GM10266 (cell line): ENCODE results near the gene MED28.
A peak's percentile ranks its signal among the peaks of the same experiment; 100 is the strongest.

ENCODE experiments used
- DNase-seq: peaks from one replicate; pipeline ENCODE4 v3.0.0; 2012; ENCODE audit errors: extremely low spot score
- TF ChIP-seq, protein P1 (sequence below): IDR thresholded peaks from 2 replicates; pipeline ENCODE4 v1.5.1; 2012; ENCODE audit warnings: mild to moderate bottlenecking, low read depth; ENCODE audit not compliant: control insufficient read depth, insufficient read depth; ENCODE audit errors: missing control alignments

Gene MED28

DNA sequence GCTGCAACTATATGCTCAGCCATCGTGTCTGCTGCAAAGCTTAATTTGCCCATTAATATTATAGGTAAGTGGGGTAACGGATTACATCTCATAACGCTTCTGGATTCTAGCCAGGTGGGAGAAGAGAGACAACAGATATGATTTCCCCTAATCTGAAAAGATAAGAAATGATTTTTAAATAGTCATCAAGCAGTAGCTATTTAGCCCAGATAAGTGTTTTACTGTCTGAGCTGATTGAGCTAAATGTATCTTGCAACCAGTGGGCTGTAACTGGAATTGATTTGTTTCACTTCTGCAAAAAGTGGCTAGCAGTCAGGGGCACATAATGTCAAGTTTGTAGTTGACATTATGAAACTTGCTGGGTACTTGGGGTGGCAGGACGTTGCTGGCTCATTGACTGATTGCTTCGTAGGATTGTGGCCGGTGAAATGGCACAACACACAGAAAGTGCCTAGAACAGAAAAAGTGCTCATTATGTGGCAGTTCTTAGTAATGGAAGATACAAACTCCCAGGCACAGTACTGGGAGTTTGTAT lies 18.9 kb upstream of the MED28 start:
- TF ChIP-seq, protein P1, sequence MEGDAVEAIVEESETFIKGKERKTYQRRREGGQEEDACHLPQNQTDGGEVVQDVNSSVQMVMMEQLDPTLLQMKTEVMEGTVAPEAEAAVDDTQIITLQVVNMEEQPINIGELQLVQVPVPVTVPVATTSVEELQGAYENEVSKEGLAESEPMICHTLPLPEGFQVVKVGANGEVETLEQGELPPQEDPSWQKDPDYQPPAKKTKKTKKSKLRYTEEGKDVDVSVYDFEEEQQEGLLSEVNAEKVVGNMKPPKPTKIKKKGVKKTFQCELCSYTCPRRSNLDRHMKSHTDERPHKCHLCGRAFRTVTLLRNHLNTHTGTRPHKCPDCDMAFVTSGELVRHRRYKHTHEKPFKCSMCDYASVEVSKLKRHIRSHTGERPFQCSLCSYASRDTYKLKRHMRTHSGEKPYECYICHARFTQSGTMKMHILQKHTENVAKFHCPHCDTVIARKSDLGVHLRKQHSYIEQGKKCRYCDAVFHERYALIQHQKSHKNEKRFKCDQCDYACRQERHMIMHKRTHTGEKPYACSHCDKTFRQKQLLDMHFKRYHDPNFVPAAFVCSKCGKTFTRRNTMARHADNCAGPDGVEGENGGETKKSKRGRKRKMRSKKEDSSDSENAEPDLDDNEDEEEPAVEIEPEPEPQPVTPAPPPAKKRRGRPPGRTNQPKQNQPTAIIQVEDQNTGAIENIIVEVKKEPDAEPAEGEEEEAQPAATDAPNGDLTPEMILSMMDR, result no peak
- no peak for DNase-seq

DNA sequence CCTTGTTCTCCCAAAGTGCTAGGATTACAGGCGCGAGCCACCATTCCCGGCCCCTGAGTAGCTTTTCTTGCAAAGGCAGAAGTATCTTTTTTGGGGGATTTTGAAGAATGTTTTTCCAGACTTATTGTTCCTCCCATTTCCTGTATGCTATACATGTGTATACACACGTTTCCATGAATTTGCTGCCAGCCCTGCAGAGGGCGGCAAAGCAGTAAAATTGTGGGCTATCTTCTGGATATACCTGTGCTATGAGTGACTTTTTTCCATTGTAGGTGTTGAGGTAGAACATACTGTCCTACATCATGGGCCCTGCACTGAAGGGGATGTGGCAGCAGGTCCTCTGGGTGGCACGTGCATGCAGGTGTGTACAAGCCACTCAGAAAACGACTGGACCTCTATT lies 16.9 kb upstream of the MED28 start:
- no peak for DNase-seq
- TF ChIP-seq, protein P1, result peak; percentile 3

DNA sequence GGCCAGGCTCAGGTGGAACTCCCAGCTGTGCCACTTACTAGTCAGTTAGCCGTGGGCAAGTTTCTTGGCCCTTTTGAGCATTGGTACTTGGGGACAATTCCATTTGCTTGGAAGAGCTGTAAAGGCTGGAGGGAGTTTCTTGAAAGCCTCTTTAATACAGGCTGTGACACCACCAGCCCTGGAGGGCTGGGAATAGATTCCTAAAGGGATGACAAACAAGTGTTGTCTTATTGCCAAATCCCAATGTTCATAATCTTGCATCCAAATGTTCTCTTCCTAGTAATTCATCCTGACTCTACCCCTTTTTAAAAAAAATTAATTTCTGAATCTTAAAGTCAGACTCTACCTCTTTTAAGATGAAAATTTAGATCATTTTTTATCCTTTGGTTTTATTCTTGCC lies 14.6 kb upstream of the MED28 start:
- TF ChIP-seq, protein P1, result no peak
- DNase-seq, result no peak

DNA sequence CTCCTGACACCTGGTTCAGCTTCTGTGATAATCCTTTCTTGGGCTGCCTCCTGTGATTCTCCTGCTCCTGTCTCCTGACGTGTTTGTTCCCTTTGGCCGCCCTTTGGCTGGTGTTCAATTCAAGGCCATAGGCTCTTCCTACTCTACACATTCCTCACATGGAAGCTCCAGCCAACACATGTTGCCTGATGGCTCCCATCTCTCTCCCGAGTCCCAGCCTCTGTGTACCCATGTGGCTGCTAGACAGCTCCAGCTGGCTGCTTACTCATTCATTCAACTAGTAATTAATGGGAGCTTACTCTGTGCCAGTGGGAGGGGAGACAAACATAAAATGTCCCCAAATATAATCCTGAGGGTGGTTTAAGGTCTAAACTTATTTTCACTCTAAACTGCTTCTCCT lies 9.2 kb upstream of the MED28 start:
- DNase-seq, result no peak
- TF ChIP-seq, protein P1, result no peak

DNA sequence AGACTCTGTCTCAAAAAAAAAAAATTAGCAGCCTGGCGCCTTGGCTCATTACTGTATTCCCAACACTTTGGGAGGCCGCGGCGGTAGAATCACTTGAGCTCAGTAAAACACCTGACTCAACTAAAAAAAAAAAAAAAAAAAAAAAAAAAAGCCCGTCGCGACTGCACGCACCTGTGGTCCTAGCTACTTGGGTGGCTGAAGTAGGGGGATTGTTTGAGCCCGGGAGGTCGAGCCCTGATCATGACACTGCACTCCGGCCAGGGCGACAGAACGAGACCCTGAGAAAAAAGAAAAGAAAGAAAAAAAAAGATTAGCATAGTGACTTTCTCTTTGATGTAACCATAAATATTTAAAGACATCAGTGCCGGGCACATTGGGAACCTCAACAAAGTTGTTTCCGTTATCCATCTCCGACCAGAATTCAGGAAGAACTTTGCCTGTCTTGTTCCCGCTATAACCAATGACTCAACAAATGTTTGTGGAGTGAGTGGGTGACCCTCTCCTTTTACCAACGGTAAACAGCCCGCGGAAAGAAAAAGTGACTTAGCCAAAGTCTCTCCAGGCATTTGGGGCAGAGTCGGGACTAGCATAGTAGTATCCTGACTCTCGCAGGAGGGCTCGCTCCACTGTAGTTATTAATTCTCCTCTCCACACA lies 553 bp upstream of the MED28 start:
- TF ChIP-seq, protein P1, result no peak
- no peak for DNase-seq

DNA sequence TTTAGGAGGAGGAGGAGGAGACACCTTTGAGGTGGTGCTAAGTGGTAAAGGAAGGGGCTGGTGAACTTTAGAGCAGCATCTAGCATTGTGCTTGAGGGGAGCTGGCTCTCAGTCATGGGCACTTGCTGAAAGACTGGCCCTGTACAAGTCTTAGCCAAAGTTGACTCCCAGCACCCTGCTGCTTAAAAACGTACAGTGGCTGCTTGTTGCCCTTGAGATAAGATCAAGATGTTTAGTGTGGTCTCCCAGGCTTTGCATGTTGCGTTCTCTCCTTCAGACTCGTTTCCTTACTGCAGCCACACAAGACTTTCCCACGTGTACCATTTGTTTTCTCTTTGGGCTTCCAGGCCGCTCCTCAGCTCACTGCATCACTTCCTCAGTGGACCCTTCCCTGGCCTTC lies 1.8 kb downstream of the MED28 start:
- no peak for DNase-seq
- TF ChIP-seq, protein P1, result no peak

DNA sequence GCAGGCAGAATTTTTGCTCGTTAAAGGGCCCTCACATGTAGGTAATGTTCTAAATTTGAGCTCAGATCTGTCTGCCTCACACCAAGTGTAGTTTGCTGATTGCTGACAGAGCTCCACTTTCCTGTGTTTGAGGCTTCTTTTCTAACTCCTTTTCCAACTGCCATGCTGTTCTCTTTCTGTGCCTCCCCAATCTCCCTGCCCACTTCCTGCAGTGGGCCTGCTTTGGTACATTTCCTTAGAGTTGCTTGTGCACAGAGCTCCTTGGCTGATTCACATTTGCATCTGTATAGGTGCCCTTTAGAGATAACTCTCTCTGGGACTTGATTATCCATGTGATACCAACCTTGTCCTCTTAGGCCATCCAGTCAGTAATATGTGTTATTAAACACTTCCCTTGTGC lies 4.5 kb downstream of the MED28 start:
- TF ChIP-seq, protein P1, result no peak
- DNase-seq, result no peak
